Right lobe of liver (tissue), 6 donors: ENCODE measurements around the gene ALOXE3. TPM values are rescaled to one million over a fixed set of nuclear protein-coding genes. Genes with fewer than 3 reads are reported as not detected.

ENCODE experiments used
- ATAC-seq, 4 donors: fragments of 200-7000 bp; cut with Tn5 transposase; one replicate each; pipeline ENCODE4 v1.9.1; 2020; ENCODE audit warnings: mild to moderate bottlenecking in 4 of 4, moderate library complexity in 4 of 4
- DNase-seq, 3 donors: peaks; one replicate each; pipeline ENCODE4 v3.0.0-alpha.2; 2020
- H3K27ac ChIP-seq, 3 donors: fragments of 200-600 bp; one replicate each; pipeline ENCODE4 v1.8.0; 2022
- H3K27me3 ChIP-seq, 2 donors: fragments of 200-600 bp; one replicate each; pipeline ENCODE4 v1.8.0; 2022
- H3K36me3 ChIP-seq, 4 donors: fragments of 200-600 bp; sonication (generic) in 1 of 4; one replicate each; pipeline versions ENCODE4 v1.5.1 to v1.8.0; 2017 to 2022; ENCODE audit warnings: control low read depth in 1 of 4
- H3K4me1 ChIP-seq, 4 donors: fragments of 200-600 bp; sonication (generic) in 1 of 4; one replicate each; pipeline versions ENCODE4 v1.5.1 to v1.8.0; 2017 to 2022; ENCODE audit warnings: control low read depth in 1 of 4
- H3K4me3 ChIP-seq, 3 donors: fragments of 200-600 bp; one replicate each; pipeline ENCODE4 v1.8.0; 2022
- H3K9me3 ChIP-seq, 4 donors: fragments of 200-600 bp; sonication (generic) in 1 of 4; one replicate each; pipeline versions ENCODE4 v1.5.1 to v1.8.0; 2017 to 2022; ENCODE audit warnings: control low read depth in 1 of 4
- CTCF ChIP-seq, 4 donors: fragments of 200-600 bp in 3 of 4; fragments of 450-650 bp in 1 of 4; IDR thresholded peaks; one replicate each; pipeline versions ENCODE4 v1.5.1 to v1.8.0; 2016 to 2022; ENCODE audit warnings: antibody characterized with exemption in 4 of 4, mild to moderate bottlenecking in 2 of 4
- POLR2A ChIP-seq: fragments of 450-650 bp; IDR thresholded peaks from one replicate; pipeline ENCODE4 v1.6.1; 2017; ENCODE audit warnings: antibody characterized with exemption, mild to moderate bottlenecking
- WGBS: methylation state at CpG from one replicate; pipeline ENCODE4 v1.1.6; 2018; ENCODE audit warnings: low coverage, low lambda C conversion rate; ENCODE audit not compliant: insufficient coverage; ENCODE audit errors: missing lambda C conversion rate; 5-methylcytosine and 5-hydroxymethylcytosine counted together
- intact Hi-C, 2 donors: fragments of 100-400 bp; cut with DNase I; formaldehyde crosslinking; loops; one replicate each; pipeline versions ENCODE4 v1.11.2 to v1.14.1; 2022
- total RNA-seq, 6 experiments: library from RNA; depleted of rRNA in 2 of 6; stranded (reverse); fragments of >200 nt in 2 of 6; fragmentation: NEBNext Ultra II Directional in 3 of 6; extraction: Animal tissue kit (Norgen Biotek cat#: 25700) in 3 of 6; gene quantifications; one replicate each; pipeline versions ENCODE4 v1.1.0 to v1.2.4, GENCODE V29; 2016 to 2023
- donor health status: DM: no; HTN: yes; CAD: no.
- donor health status: DM: no; HTN: no; CAD: no.
- donor health status: DM: no; HTN: no; CAD: no.
- donor health status: DM: no; HTN: yes; CAD: no.
- donor health status: DM: no; HTN: yes; CAD: no.

Gene ALOXE3
- total RNA-seq, 6 experiments from 2014 or later = not detected

- H3K27me3 ChIP-seq = no peaks in the 10 kb centered on the region
- no peaks in the 10 kb centered on the region for H3K9me3 ChIP-seq
- H3K4me1 ChIP-seq = no peaks in the 10 kb centered on the region
- no peak for ATAC-seq
- 65% methylated on average over 2 of the region's 20 CpGs for WGBS
- intact Hi-C loops = no loop called here
- no peak for DNase-seq
- TF ChIP-seq CTCF (IDR thresholded peaks at IDR 0.05) (no peak), POLR2A (no peak)
- no peak within 1 kb of the TSS for H3K27ac ChIP-seq
- H3K4me3 ChIP-seq = no peak within 1 kb of the TSS
- H3K36me3 ChIP-seq = no peaks in the 10 kb centered on the region
Observed at GRCh38 chr17:8087075-8087951, 31.0 kb downstream of the ALOXE3 start, which contains the start of gene ALOX12B. Gene ALOX12B, minus strand, starts transcription at chr17:8087716. Its CDS starts 274 bp downstream, at chr17:8087442.

- intact Hi-C loops = no loop called here
- TF ChIP-seq POLR2A (no peak), CTCF (IDR thresholded peaks at IDR 0.05) (no peak)
- Histone ChIP-seq H3K27me3 (no peaks in the 10 kb centered on the region), H3K9me3 (no peaks in the 10 kb centered on the region), H3K4me3 (no peak overlapping the region), H3K36me3 (no peaks in the 10 kb centered on the region), H3K27ac (no peak overlapping the region), H3K4me1 (peaks cover 0 to 10% (median 5%) of the 10 kb centered on the region in 4 donors)
- DNase-seq (no peak), ATAC-seq (no peak)
- 95% methylated on average over 2 of the region's 6 CpGs for WGBS
Observed at GRCh38 chr17:8084250-8084649, 34.1 kb downstream of the ALOXE3 start.

- no peaks in the 10 kb centered on the region for H3K27me3 ChIP-seq
- no peak overlapping the region for H3K4me3 ChIP-seq
- no peak for ATAC-seq
- intact Hi-C loops = no loop called here
- 76% methylated on average over 8 of the region's 10 CpGs for WGBS
- no peaks in the 10 kb centered on the region for H3K36me3 ChIP-seq
- peaks cover 0 to 11% (median 5%) of the 10 kb centered on the region in 4 donors for H3K4me1 ChIP-seq
- TF ChIP-seq POLR2A (no peak), CTCF (IDR thresholded peaks at IDR 0.05) (no peak)
- no peak for DNase-seq
- H3K27ac ChIP-seq = no peak overlapping the region
- no peaks in the 10 kb centered on the region for H3K9me3 ChIP-seq
Observed at GRCh38 chr17:8082292-8082691, 36.0 kb downstream of the ALOXE3 start.

GRCh38 chr17:8081876-8082275, 36.4 kb downstream of the ALOXE3 start:
- Histone ChIP-seq H3K27ac (no peak overlapping the region), H3K9me3 (no peaks in the 10 kb centered on the region), H3K4me1 (peaks cover 0 to 11% (median 5%) of the 10 kb centered on the region in 4 donors), H3K27me3 (no peaks in the 10 kb centered on the region), H3K4me3 (no peak overlapping the region), H3K36me3 (no peaks in the 10 kb centered on the region)
- ATAC-seq (no peak), DNase-seq (no peak)
- 70% methylated on average over 3 of the region's 3 CpGs for WGBS
- TF ChIP-seq POLR2A = no peak
- TF ChIP-seq CTCF (IDR thresholded peaks at IDR 0.05) = no peak
- intact Hi-C loops = no loop called here
